Stimulated activated CD8-positive, alpha-beta memory T cell treated with anti-CD3 and anti-CD28 coated beads, Interleukin-2, amount 100 ng/mL, for 48 hours (primary cell): ENCODE data around the gene BTBD18.
"Not testable (repeated sequence)": the region's sequence is repeated elsewhere in the genome, so short reads cannot be mapped to it uniquely, and the experiment has no call there.

Source experiments
- DNase-seq, 2 donors: peaks; one replicate each; pipeline ENCODE4 v3.0.0-alpha.2; 2020; ENCODE audit warnings: low read depth in 2 of 2

Gene BTBD18

DNA sequence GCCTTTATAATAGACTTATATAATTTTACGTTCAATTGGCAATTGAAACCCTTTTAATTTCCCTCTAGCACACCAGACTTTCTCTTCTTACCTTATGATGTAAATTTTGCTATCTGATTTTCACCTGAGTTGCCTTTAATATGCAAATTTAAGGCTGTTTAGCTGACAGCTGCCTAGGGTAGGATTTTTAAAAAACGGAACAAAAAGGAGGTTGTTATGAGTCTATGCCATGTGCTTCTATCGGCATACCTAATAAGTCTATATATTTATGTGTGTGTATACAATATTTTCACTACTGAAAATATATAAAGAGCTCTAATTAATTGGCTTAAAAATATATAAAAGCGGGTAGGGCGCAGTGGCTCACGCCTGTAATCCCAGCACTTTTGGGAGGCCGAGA is 22.1 kb downstream of the BTBD18 start:
- no peak for DNase-seq

- DNase-seq = no peak
Observed at GRCh38 chr11:57728829-57729228, 22.8 kb downstream of the BTBD18 start.

- DNase-seq = no peak
Observed at GRCh38 chr11:57727185-57727584, 24.4 kb downstream of the BTBD18 start.

DNA sequence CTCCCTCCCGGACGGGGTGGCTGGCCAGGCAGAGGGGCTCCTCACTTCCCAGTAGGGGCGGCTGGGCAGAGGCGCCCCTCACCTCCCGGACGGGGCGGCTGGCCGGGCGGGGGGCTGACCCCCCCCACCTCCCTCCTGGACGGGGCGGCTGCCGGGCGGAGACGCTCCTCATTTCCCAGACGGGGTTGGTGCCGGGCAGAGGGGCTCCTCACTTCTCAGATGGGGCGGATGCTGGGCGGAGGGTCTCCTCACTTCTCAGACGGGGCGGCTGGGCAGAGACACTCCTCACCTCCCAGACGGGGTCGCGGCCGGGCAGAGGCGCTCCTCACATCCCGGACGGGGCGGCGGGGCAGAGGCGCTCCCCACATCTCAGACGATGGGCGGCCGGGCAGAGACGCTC is 34.9 kb downstream of the BTBD18 start:
- not testable (repeated sequence) for DNase-seq

DNA sequence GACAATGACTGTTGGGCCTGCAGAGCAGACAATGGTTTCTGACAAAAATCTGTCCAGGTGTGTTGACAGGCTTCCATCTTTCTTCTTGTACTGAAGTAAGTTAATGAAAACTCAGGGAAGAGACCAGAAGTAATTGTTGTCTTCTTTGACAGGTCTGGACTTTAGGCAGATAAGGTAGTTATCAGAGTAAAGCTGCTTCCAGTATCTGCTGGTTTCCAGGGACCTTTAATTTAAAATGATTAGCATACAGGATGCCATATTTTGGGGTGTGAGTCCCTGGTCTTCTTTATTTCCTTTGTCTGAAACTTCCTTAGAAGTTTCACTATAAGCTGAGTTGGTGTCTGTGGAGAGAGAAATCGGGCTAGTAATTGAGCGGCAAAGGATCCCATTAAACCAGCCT is 37.8 kb downstream of the BTBD18 start:
- DNase-seq = no peak

GRCh38 chr11:57712256-57713150 is 39.1 kb downstream of the BTBD18 start, which contains the start of gene TMX2:
Gene TMX2 (plus strand): TSS chr11:57712593. CDS start chr11:57712619, 26 bp downstream.
- peak; percentile 80 to 85 for DNase-seq

- peak; percentile 51 to 60 for DNase-seq
Observed at GRCh38 chr11:57711414-57712255, 40.0 kb downstream of the BTBD18 start, which contains the start of gene MED19. Gene MED19 (minus strand): TSS chr11:57712215. CDS start chr11:57712179, 36 bp downstream.

DNA sequence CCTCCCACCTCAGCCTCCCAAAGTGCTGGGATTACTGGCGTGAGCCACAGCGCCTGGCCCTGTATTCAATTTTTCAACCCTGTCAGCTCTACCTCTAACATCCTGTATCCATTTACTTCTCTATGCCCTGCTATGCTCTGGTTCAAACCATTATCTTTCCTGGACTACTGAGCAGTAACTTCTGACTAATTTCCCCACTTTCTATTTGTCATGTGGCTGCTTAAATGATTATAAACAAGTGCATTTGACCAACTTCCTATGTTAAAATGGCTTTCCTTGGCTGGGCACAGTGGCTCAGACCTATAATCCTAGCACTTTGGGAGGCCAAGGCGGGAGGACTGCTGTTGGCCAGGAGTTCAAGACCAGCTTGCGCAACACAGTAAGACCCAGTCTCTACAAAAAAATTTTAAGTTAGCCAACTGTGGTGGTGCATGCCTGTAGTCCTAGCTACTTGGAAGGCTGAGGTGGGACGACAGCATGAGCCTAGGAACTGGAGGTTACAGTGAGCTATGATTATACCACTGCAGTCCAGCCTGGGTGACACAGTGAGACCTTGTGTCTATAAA is 41.7 kb downstream of the BTBD18 start:
- DNase-seq = no peak

DNA sequence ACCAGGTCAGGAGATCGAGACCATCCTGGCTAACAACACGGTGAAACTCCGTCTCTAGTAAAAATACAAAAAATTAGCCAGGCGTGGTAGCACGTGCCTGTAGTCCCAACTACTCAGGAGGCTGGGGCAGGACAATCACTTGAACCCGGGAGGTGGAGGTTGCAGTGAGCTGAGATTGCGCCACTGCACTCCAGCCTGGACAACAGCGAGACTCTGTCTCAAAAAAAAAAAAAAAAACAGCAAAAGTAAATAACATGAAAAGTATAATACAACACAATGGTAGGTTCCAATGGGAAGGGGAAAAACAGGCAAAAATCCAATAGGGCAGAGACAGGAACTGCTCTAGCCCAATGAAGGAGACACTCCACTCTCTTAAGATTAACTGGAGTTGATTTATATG is 46.2 kb downstream of the BTBD18 start:
- DNase-seq = not testable (repeated sequence)

- no peak for DNase-seq
Observed at GRCh38 chr11:57704932-57705331, 46.7 kb downstream of the BTBD18 start.

GRCh38 chr11:57703341-57703740 is 48.3 kb downstream of the BTBD18 start:
- no peak for DNase-seq

GRCh38 chr11:57700425-57700824 is 51.2 kb downstream of the BTBD18 start:
- DNase-seq = no peak

DNA sequence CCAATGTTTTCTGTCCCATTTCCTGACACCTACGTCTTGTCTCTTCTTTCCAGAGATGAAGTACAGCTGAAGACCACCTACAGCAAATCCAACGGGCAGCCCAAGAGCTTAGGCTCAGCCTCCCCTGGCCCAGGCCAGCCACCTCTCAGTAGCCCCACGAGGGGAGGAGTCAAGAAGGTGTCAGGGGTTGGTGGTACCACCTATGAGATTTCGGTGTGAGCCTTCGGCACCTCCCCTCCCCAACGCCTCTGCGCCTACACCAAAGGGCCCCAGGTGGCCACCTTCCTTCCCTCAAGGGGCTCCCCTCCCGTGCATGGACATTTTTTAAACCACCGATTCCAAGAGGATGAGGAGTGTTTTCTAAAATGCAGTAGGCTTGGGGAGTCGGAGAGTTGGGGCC is 51.8 kb downstream of the BTBD18 start:
- DNase-seq = no peak

DNA sequence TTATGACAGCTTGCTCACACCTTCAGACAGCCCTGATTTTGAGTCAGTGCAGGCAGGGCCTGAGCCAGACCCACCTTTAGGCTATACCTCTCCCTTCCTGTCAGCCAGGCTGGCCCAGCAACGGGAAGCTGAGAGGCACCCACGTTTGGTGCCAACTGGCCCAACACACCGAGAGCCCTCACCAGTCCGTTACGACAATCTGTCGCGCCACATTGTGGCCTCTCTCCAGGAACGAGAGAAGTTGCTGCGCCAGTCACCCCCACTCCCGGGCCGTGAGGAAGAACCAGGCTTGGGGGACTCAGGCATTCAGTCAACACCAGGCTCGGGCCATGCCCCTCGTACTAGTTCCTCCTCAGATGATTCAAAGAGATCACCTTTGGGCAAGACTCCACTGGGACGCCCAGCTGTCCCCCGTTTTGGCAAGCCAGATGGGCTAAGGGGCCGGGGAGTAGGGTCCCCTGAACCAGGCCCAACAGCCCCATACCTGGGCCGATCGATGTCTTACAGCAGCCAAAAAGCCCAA is 52.7 kb downstream of the BTBD18 start:
- DNase-seq = no peak
